Measurements from ENCODE around the gene F7. TPM values are rescaled to one million over a fixed set of nuclear protein-coding genes. Genes with fewer than 3 reads are reported as not detected.

The F7 gene
- total RNA-seq, 2 experiments from 2014 or later: 0.20 to 0.45 TPM

DNA sequence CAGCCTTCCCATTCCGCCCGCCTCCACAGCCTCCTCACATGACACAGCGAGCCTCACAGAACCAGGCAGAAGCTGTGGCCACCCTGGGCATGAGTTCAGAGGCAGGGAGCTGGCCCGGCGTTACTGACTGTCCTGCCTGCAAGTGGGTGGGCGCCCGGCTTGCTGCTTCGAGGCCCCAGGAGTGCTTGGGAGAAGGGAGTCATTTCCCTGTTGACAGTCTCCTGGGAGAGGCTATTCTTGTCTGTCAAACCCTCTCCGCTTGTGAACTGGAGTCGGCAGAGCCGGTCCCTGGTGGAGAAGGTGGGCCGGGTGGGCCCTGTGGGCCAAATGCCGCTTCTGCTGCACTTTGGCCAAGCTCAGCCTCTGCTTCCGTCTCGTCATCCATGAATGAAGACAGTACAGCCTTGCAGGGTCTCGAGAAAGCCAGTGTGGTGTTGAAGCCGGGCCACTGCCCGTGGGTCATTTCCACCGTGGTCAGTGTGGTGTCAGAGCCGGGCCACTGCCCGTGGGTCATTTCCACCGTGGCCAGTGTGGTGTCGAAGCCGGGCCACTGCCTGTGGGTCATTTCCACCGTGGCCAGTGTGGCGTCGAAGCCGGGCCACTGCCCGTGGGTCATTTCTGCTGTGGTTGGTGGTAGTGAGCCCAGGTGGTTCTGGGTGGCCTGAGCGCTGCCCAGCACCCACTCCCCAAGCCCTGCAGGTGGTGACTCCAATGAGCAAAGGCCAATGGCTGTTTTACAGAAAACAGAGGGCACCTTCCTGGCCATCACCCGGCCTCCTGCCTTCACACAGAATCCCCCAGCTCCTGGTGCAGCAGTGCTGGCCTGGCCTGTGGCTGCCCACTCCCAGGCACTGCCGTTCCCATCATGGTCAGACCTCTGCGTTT lies 13.5 kb upstream of the F7 start:
- intact Hi-C loops (cut with micrococcal nuclease): no loop called here
- Mint-ChIP-seq H3K4me3 (no peak overlapping the region), H3K27ac (no peak overlapping the region), H3K36me3 (ENCODE audit: low read depth) (no peaks in the 10 kb centered on the region), H3K4me1 (ENCODE audit: low read depth) (no peaks in the 10 kb centered on the region), H3K27me3 (no peaks in the 10 kb centered on the region), H3K9me3 (no peaks in the 10 kb centered on the region)
- ChIA-PET POLR2A (no interaction called here), CTCF (no interaction called here)
- ATAC-seq (no peak), DNase-seq (no peak)
- TF ChIP-seq, protein P1, sequence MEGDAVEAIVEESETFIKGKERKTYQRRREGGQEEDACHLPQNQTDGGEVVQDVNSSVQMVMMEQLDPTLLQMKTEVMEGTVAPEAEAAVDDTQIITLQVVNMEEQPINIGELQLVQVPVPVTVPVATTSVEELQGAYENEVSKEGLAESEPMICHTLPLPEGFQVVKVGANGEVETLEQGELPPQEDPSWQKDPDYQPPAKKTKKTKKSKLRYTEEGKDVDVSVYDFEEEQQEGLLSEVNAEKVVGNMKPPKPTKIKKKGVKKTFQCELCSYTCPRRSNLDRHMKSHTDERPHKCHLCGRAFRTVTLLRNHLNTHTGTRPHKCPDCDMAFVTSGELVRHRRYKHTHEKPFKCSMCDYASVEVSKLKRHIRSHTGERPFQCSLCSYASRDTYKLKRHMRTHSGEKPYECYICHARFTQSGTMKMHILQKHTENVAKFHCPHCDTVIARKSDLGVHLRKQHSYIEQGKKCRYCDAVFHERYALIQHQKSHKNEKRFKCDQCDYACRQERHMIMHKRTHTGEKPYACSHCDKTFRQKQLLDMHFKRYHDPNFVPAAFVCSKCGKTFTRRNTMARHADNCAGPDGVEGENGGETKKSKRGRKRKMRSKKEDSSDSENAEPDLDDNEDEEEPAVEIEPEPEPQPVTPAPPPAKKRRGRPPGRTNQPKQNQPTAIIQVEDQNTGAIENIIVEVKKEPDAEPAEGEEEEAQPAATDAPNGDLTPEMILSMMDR (IDR thresholded peaks at IDR 0.05): no peak

DNA sequence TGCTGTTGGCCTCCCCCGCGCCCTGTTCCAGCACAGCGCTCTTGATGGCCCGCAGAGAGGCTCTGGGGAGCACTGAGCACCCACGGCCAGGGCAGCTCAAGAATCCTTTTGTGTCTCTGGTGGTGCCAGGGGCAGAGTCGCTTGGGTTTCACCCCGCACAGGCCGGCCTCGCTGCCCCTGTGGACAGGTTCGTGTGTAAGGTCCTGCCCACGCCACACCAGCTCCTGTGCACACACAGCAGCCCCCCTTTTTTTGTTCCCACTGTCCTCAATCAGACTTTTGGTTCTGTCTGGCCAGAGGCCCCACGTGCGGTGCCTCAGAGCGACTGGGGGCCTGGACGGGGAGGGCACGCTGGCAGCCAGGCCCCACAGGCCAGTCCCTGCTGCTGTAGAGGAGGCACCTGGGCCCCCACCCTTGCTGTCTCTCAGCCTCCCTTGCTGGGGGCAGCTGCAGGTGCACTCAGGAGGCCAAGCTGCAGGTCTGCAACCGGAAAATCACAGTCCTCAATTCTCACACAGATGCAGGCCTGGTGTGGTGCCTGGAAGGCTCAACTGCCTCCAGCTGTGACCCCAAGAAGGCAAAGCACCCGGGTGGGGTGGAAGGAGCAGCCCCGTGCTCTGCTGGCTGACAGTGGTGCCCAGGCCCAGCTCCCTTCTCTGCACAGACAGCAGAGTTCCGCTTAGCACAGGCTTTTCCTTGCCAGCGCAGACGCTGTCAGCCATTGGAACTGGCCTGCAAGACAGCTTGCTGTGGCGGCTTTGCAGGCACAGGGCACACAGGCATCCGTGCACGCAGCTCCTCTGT lies 12.6 kb upstream of the F7 start:
- intact Hi-C loops (cut with micrococcal nuclease): no loop called here
- POLR2A ChIA-PET: no interaction called here
- TF ChIP-seq, protein P1 (IDR thresholded peaks at IDR 0.05): no peak
- H3K27me3 Mint-ChIP-seq: no peaks in the 10 kb centered on the region
- H3K4me3 Mint-ChIP-seq: no peak overlapping the region
- CTCF ChIA-PET: no interaction called here
- no peaks in the 10 kb centered on the region for H3K9me3 Mint-ChIP-seq
- H3K36me3 Mint-ChIP-seq (ENCODE audit: low read depth): no peaks in the 10 kb centered on the region
- H3K27ac Mint-ChIP-seq: no peak overlapping the region
- DNase-seq (no peak), ATAC-seq (no peak)
- no peaks in the 10 kb centered on the region for H3K4me1 Mint-ChIP-seq (ENCODE audit: low read depth)

DNA sequence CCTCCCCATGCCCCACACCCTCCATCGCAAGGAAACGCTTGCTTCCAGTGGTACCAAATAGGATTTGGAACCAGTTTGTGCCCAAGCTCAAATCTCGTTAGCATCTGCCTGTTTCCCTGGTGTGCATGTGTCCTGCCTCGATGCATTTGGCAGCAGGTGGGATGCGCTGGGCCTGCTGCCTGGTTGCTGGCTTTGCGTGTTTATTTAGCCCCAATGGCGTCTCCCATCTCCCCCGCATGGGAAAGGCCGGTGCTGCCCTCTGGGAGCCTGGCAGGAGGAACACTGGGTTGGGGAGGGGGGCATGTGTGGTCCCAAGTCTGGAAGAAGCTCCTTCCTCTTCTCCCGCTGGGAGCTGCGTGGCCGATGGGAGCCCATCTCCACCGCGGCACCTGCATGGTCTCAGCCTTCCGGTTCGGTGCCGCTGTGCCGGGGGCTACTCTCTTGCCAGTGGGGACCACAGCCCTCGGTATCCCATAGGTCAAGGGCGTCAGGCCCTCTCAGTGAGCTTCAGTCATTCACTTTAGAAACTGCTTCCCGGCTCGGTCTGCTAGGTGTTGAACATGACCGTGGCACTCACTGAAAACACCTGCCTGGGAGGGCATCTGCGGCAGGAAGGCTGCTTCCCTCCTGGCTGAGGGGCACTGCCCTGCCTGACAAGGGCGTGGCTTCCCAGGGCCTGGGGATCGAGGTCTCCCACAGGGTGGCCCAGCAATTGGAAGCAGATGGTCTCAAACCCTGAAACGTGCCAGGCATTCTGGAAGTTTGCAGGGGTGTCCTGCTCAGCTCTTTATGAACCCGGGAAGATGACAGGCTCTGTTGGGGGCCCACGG lies 11.8 kb upstream of the F7 start:
- Mint-ChIP-seq H3K27me3 (no peaks in the 10 kb centered on the region), H3K9me3 (no peaks in the 10 kb centered on the region), H3K27ac (no peak overlapping the region), H3K36me3 (ENCODE audit: low read depth) (no peaks in the 10 kb centered on the region), H3K4me1 (ENCODE audit: low read depth) (no peaks in the 10 kb centered on the region), H3K4me3 (no peak overlapping the region)
- TF ChIP-seq, protein P1 (IDR thresholded peaks at IDR 0.05): no peak
- POLR2A ChIA-PET: no interaction called here
- CTCF ChIA-PET: interaction anchor here (0.8 kb wide), 1 partner anchor 8 kb away, joined by 3 read pairs; no protein-coding TSS in a partner anchor
- ATAC-seq: no peak
- intact Hi-C loops (cut with micrococcal nuclease): no loop called here
- no peak for DNase-seq

DNA sequence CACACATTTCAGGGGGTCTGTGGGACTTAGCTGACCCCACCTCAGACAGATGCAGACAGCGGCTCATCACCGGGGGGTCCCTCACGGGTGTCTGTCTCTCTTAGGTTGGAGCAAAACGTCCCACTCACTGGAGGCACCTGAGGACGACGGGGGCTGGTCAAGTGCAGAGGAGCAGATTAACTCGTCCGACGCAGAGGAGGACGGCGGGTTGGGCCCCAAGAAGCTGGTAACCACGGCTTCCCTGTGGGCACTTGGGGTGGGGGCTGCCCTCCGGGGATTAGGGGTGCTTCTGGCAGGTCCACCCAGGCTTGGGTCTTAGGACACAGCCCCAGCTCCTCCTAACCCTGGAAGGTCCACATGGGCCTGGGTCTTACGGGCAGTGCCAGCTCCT lies 11.2 kb upstream of the F7 start:
- DNase-seq (no peak), ATAC-seq (no peak)
- TF ChIP-seq, protein P1 (IDR thresholded peaks at IDR 0.05): no peak
- no peak overlapping the region for H3K4me3 Mint-ChIP-seq
- no peak overlapping the region for H3K27ac Mint-ChIP-seq
- no peaks in the 10 kb centered on the region for H3K9me3 Mint-ChIP-seq
- CTCF ChIA-PET: interaction anchor here (0.8 kb wide), 1 partner anchor 8 kb away, joined by 3 read pairs; no protein-coding TSS in a partner anchor
- H3K27me3 Mint-ChIP-seq: no peaks in the 10 kb centered on the region
- POLR2A ChIA-PET: no interaction called here
- H3K4me1 Mint-ChIP-seq (ENCODE audit: low read depth): no peaks in the 10 kb centered on the region
- intact Hi-C loops (cut with micrococcal nuclease): no loop called here
- no peaks in the 10 kb centered on the region for H3K36me3 Mint-ChIP-seq (ENCODE audit: low read depth)

All from activated CD8-positive, alpha-beta T cell treated with anti-CD3 and anti-CD28 coated beads for 36 hours (primary cell).